B cell (primary cell): ENCODE results near the gene KRT34. TPM values are rescaled to one million over a fixed set of nuclear protein-coding genes. Genes with fewer than 3 reads are reported as not detected.
"Not testable (repeated sequence)": the region's sequence is repeated elsewhere in the genome, so short reads cannot be mapped to it uniquely, and the experiment has no call there.

Source experiments
- ATAC-seq: fragments of 200-7000 bp; cut with Tn5 transposase; one replicate; pipeline ENCODE4 v1.10.0; 2021; ENCODE audit warnings: low read depth, mild to moderate bottlenecking, moderate number of reproducible peaks, moderate library complexity
- CTCF ChIA-PET: fragments of 350-600 bp; sonication (Branson Sonifier 250); formaldehyde crosslinking; loops from one replicate; lab custom pipeline; 2021; ENCODE audit warnings: antibody characterized with exemption, inconsistent platforms; lab: Charles Lee
- POLR2A ChIA-PET: fragments of 350-600 bp; sonication (Branson Sonifier 250); formaldehyde crosslinking; loops from one replicate; lab custom pipeline; 2021; ENCODE audit warnings: antibody characterized with exemption; lab: Charles Lee
- DNase-seq: peaks from one replicate; pipeline ENCODE4 v3.0.0; 2013
- H2AFZ ChIP-seq: 2 replicates; pipeline ENCODE4 v1.6.1; 2012; ENCODE audit warnings: mild to moderate bottlenecking, low read depth, low read length; ENCODE audit not compliant: insufficient read depth, poor library complexity, severe bottlenecking
- H3K27ac ChIP-seq, 2 donors: 1 replicate in 1 of 2; 2 replicates in 1 of 2; pipeline ENCODE4 v1.5.1; 2012 to 2013; ENCODE audit warnings: low read length in 2 of 2, mild to moderate bottlenecking in 2 of 2, moderate library complexity in 1 of 2
- H3K27me3 ChIP-seq, 4 experiments: fragments of 200-600 bp in 1 of 4; sonication (generic) in 1 of 4; replicated peaks in 1 of 4; 1 replicate in 2 of 4; 2 replicates in 2 of 4; pipeline versions ENCODE4 v1.6.1 to v1.7.0; 2013 to 2016; ENCODE audit warnings: low read length in 3 of 4, mild to moderate bottlenecking in 2 of 4, mixed read lengths in 1 of 4, moderate library complexity in 1 of 4; ENCODE audit not compliant: insufficient read depth in 4 of 4, control insufficient read depth in 3 of 4; ENCODE audit errors: control extremely low read depth in 1 of 4
- H3K36me3 ChIP-seq, 2 experiments: replicated peaks in 1 of 2; 1 replicate in 1 of 2; 2 replicates in 1 of 2; pipeline versions ENCODE4 v1.6.1 to v1.7.1; 2013; ENCODE audit warnings: low read length in 1 of 2; ENCODE audit not compliant: insufficient read depth in 2 of 2, control insufficient read depth in 1 of 2; ENCODE audit errors: control extremely low read depth in 1 of 2, extremely low read depth in 1 of 2
- H3K4me1 ChIP-seq, 2 donors: fragments of 200-600 bp in 1 of 2; sonication (generic) in 1 of 2; 1 replicate in 1 of 2; 2 replicates in 1 of 2; pipeline versions ENCODE4 v1.5.1 to v1.6.1; 2013 to 2017; ENCODE audit warnings: low read length in 2 of 2; ENCODE audit not compliant: control insufficient read depth in 2 of 2, insufficient read depth in 2 of 2
- H3K4me2 ChIP-seq: replicated peaks from 2 replicates; pipeline ENCODE3; 2012; ENCODE audit warnings: mild to moderate bottlenecking, low read depth, low read length; ENCODE audit not compliant: poor library complexity, severe bottlenecking
- H3K4me3 ChIP-seq, 5 experiments: fragments of 200-600 bp in 1 of 5; sonication (generic) in 1 of 5; 1 replicate in 3 of 5; 2 replicates in 2 of 5; pipeline versions ENCODE4 v1.5.1 to v1.7.0; 2011 to 2016; ENCODE audit warnings: low read length in 4 of 5, mild to moderate bottlenecking in 4 of 5, low read depth in 2 of 5, control low read depth in 1 of 5, moderate library complexity in 1 of 5; ENCODE audit not compliant: insufficient read depth in 1 of 5; ENCODE audit errors: control extremely low read depth in 1 of 5, extremely low read depth in 1 of 5
- H3K79me2 ChIP-seq: fragments of 200-600 bp; sonication (generic); one replicate; pipeline ENCODE4 v1.6.0; 2016; ENCODE audit warnings: low read length; ENCODE audit not compliant: control insufficient read depth, insufficient read depth
- H3K9ac ChIP-seq: fragments of 200-600 bp; sonication (generic); 2 replicates; pipeline ENCODE4 v1.6.1; 2017; ENCODE audit warnings: mild to moderate bottlenecking, low read length, moderate library complexity
- H3K9me3 ChIP-seq, 3 donors: one replicate each; pipeline versions ENCODE4 v1.6.1 to v1.7.1; 2013; ENCODE audit warnings: low read length in 2 of 3; ENCODE audit not compliant: control insufficient read depth in 2 of 3, insufficient read depth in 1 of 3; ENCODE audit errors: control extremely low read depth in 1 of 3
- H4K20me1 ChIP-seq: 2 replicates; pipeline ENCODE4 v1.6.0; 2012; ENCODE audit warnings: mild to moderate bottlenecking, low read length; ENCODE audit not compliant: insufficient read depth, control insufficient read depth, poor library complexity, severe bottlenecking
- H3K27ac Mint-ChIP-seq: one replicate; pipeline ENCODE4 v1.8.0; 2021; ENCODE audit warnings: mixed read lengths
- H3K27me3 Mint-ChIP-seq: one replicate; pipeline ENCODE4 v1.8.0; 2021; ENCODE audit warnings: mixed read lengths
- H3K4me1 Mint-ChIP-seq: one replicate; pipeline ENCODE4 v1.8.0; 2021; ENCODE audit warnings: mixed read lengths
- H3K4me3 Mint-ChIP-seq: one replicate; pipeline ENCODE4 v1.8.0; 2021; ENCODE audit warnings: mixed read lengths
- H3K9me3 Mint-ChIP-seq: one replicate; pipeline ENCODE4 v1.8.0; 2022; ENCODE audit warnings: mixed read lengths; ENCODE audit not compliant: insufficient read depth
- EZH2 ChIP-seq: IDR thresholded peaks from 2 replicates; pipeline ENCODE4 v1.6.1; 2012; ENCODE audit warnings: borderline replicate concordance, low read depth, mild to moderate bottlenecking, moderate library complexity, low read length; ENCODE audit not compliant: insufficient read depth, poor library complexity, severe bottlenecking
- WGBS: methylation state at CpG from one replicate; pipeline ENCODE4 v1.1.5; 2013; ENCODE audit warnings: missing lambda C conversion rate; ENCODE audit not compliant: insufficient coverage; 5-methylcytosine and 5-hydroxymethylcytosine counted together
- intact Hi-C: fragments of 100-400 bp; cut with micrococcal nuclease; formaldehyde crosslinking; loops from one replicate; pipeline ENCODE4 v1.10.0; 2022
- polyA plus RNA-seq: library from polyadenylated mRNA; depleted of rRNA; stranded (reverse); fragments of >200 nt; gene quantifications from 2 replicates; pipeline ENCODE4 v1.2.3, GENCODE V29; 2012
- total RNA-seq, 2 donors: library from RNA; stranded (reverse); fragments of 120-200 nt in 1 of 2; gene quantifications; 1 replicate in 1 of 2; 2 replicates in 1 of 2; pipeline versions ENCODE4 v1.2.3 to v1.2.4, GENCODE V29; 2013 to 2022
- TF ChIP-seq, protein P1 (sequence below): fragments of 200-600 bp; IDR thresholded peaks from one replicate; pipeline ENCODE4 v1.8.0; 2022; ENCODE audit warnings: antibody characterized with exemption, mild to moderate bottlenecking

The KRT34 gene
- total and polyA plus RNA-seq, 2 donors (not counting 1 experiment from before 2014, with no cell fraction given), result not detected

DNA sequence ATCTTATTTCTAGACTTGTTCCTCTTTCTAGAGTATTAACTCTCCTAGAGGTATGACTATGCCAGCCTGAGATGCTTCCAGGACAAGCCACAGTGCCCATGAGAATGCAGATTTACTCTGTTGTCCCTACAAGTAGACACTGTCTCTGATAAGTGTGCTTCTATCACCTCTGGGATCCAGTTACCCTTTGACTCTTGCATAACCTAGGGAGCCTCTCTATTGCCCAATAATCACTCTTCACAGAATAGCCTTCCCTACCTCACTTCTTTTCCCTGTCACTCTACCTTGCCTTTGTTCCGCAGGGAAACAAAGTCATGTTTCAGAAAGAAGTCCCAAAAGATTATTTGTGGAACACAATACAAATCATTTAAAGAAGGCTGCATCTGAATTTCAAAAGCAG, 1.6 kb upstream of the KRT34 start:
- H4K20me1 ChIP-seq, result no peaks in the 10 kb centered on the region
- DNase-seq, result no peak
- no peaks in the 10 kb centered on the region for H3K4me1 ChIP-seq
- H3K36me3 ChIP-seq, result no peaks in the 10 kb centered on the region
- H3K79me2 ChIP-seq, result no peaks in the 10 kb centered on the region
- intact Hi-C loops, result no loop called here
- Mint-ChIP-seq H3K27ac (no peak overlapping the region), H3K4me1 (no peaks in the 10 kb centered on the region), H3K27me3 (peaks cover 15% of the 10 kb centered on the region), H3K4me3 (no peak overlapping the region), H3K9me3 (peaks cover 13% of the 10 kb centered on the region)
- CTCF ChIA-PET, result no interaction called here
- H3K4me3 ChIP-seq, result no peak overlapping the region
- TF ChIP-seq, protein P1, sequence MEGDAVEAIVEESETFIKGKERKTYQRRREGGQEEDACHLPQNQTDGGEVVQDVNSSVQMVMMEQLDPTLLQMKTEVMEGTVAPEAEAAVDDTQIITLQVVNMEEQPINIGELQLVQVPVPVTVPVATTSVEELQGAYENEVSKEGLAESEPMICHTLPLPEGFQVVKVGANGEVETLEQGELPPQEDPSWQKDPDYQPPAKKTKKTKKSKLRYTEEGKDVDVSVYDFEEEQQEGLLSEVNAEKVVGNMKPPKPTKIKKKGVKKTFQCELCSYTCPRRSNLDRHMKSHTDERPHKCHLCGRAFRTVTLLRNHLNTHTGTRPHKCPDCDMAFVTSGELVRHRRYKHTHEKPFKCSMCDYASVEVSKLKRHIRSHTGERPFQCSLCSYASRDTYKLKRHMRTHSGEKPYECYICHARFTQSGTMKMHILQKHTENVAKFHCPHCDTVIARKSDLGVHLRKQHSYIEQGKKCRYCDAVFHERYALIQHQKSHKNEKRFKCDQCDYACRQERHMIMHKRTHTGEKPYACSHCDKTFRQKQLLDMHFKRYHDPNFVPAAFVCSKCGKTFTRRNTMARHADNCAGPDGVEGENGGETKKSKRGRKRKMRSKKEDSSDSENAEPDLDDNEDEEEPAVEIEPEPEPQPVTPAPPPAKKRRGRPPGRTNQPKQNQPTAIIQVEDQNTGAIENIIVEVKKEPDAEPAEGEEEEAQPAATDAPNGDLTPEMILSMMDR, result no peak
- no peak for TF ChIP-seq EZH2
- H3K9me3 ChIP-seq, result peaks cover 0 to 18% (median 11%) of the 10 kb centered on the region in 3 donors
- POLR2A ChIA-PET, result no interaction called here
- H3K27ac ChIP-seq, result no peak overlapping the region
- ATAC-seq, result no peak
- H3K4me2 ChIP-seq, result no peak overlapping the region
- H2AFZ ChIP-seq, result no peak overlapping the region
- no peak overlapping the region for H3K9ac ChIP-seq
- peaks cover 0 to 10% (median 1%) of the 10 kb centered on the region in 4 experiments for H3K27me3 ChIP-seq
- WGBS, result no CpG with 5 or more reads among the region's 1 CpG

DNA sequence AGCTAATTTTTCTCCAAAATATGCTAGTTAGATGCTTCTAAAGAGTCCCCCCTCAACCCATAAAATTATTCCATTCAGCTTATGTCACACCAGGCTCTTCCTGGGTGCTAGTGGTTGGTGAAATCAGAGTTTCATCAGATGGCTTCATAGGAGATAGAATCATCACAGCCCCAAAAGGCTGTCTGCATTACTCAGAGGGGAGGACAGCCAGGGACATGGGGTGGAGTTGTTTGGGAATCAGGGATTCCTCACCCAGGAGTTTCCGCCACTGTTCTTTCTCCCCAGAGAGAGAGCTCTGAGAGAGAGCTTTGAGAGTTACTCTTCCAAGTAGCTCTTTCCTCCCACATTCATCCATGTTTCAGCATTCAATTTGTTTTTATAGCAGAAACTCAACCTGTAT, 288 bp upstream of the KRT34 start:
- CTCF ChIA-PET, result no interaction called here
- intact Hi-C loops, result no loop called here
- Histone ChIP-seq H2AFZ (no peak overlapping the region), H3K4me1 (no peaks in the 10 kb centered on the region), H4K20me1 (no peaks in the 10 kb centered on the region), H3K9me3 (peaks cover 0 to 14% (median 9%) of the 10 kb centered on the region in 3 donors), H3K27ac (no peak overlapping the region), H3K36me3 (no peaks in the 10 kb centered on the region), H3K27me3 (peaks cover 0 to 7% (median 1%) of the 10 kb centered on the region in 4 experiments), H3K79me2 (no peaks in the 10 kb centered on the region), H3K4me3 (no peak overlapping the region), H3K9ac (no peak overlapping the region), H3K4me2 (no peak overlapping the region)
- POLR2A ChIA-PET, result no interaction called here
- peaks cover 8% of the 10 kb centered on the region for H3K27me3 Mint-ChIP-seq
- no peaks in the 10 kb centered on the region for H3K4me1 Mint-ChIP-seq
- TF ChIP-seq, protein P1, result no peak
- TF ChIP-seq EZH2, result no peak
- peaks cover 9% of the 10 kb centered on the region for H3K9me3 Mint-ChIP-seq
- H3K4me3 Mint-ChIP-seq, result no peak overlapping the region
- DNase-seq (no peak), ATAC-seq (no peak)
- no peak overlapping the region for H3K27ac Mint-ChIP-seq
- WGBS, result no CpG with 5 or more reads among the region's 1 CpG

DNA sequence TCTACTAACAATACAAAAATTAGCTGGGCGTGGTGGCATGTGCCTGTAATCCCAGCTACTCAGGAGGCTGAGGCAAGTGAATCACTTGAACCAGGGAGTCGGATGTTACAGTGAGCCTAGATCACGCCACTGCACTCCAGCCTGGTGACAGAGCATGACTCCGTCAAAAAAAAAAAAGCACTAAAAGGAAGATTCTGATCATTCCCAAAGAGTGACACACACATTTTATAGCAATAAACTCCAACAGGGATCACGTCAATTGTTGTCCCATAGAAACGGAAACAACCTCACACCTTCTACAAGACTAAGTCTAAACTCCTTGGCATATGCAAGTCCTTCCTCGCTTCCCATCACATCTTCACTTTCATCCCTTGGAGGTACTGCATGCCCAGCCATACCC, 2.0 kb downstream of the KRT34 start:
- intact Hi-C loops, DNase-seq, H4K20me1 ChIP-seq, H3K79me2 ChIP-seq, H3K4me3 ChIP-seq, H3K27me3 ChIP-seq, H2AFZ ChIP-seq, H3K27ac ChIP-seq, H3K9me3 ChIP-seq, H3K4me2 ChIP-seq, H3K4me1 ChIP-seq, CTCF ChIA-PET, ATAC-seq, H3K4me3 Mint-ChIP-seq, H3K36me3 ChIP-seq, H3K4me1 Mint-ChIP-seq, POLR2A ChIA-PET, H3K9me3 Mint-ChIP-seq, H3K9ac ChIP-seq, H3K27ac Mint-ChIP-seq: not testable (repeated sequence)
- 96% methylated on average over 7 of the region's 7 CpGs for WGBS
- H3K27me3 Mint-ChIP-seq, result peaks cover 14% of the 10 kb centered on the region
